GM12878 (cell line): ENCODE measurements around the gene TAMALIN. TPM values are rescaled to one million over a fixed set of nuclear protein-coding genes. Genes with fewer than 3 reads are reported as not detected.

Experiments used
- ATAC-seq: fragments of 200-7000 bp; cut with Tn5 transposase; 3 replicates; pipeline ENCODE4 v1.9.1; 2020; ENCODE audit warnings: mild to moderate bottlenecking, moderate library complexity
- BruUV-seq: library from RNA; stranded (reverse); fragments of 400-500 nt; replicated peaks from 2 replicates; lab custom pipeline; 2021; lab: Mats Ljungman, UMichigan
- CTCF ChIA-PET: fragments of 300-600 bp; sonication (Branson Sonifier 250); formaldehyde crosslinking; extraction: SDS; loops from one replicate; lab custom pipeline; 2021; ENCODE audit warnings: inconsistent platforms; lab: Yijun Ruan, JAX
- POLR2A ChIA-PET: fragments of 350-600 bp; formaldehyde crosslinking; extraction: SDS; loops from one replicate; lab custom pipeline; 2021; ENCODE audit warnings: inconsistent platforms; lab: Charles Lee
- RAD21 ChIA-PET: fragments of 300-600 bp; sonication (Branson Sonifier 250); formaldehyde crosslinking; loops from one replicate; lab custom pipeline; 2023; ENCODE audit warnings: antibody characterized with exemption; ENCODE audit not compliant: unreplicated experiment; lab: Charles Lee
- SMC1A ChIA-PET: fragments of 300-600 bp; sonication (Branson Sonifier 250); formaldehyde crosslinking; loops from one replicate; lab custom pipeline; 2023; ENCODE audit not compliant: unreplicated experiment, uncharacterized antibody; lab: Charles Lee
- DNase-seq: peaks from one replicate; pipeline ENCODE4 v3.0.0-alpha.2; 2011; ENCODE audit warnings: low read depth, low spot score
- FAIRE-seq: peaks from 3 replicates; lab custom pipeline; 2011; peaks lifted over from hg19 to GRCh38; lab: Jason Lieb, UNC
- H2AFZ ChIP-seq: 2 replicates; pipeline ENCODE4 v1.6.0; 2011; ENCODE audit warnings: low read depth, low read length, control low read depth; ENCODE audit not compliant: control insufficient read depth
- H3K27ac ChIP-seq: 2 replicates; pipeline ENCODE4 v1.5.1; 2011; ENCODE audit warnings: control low read depth; ENCODE audit not compliant: control insufficient read depth, insufficient read depth
- H3K27me3 ChIP-seq, 2 experiments: replicated peaks in 1 of 2; 2 replicates each; pipeline versions ENCODE4 v1.6.0 to v1.6.1; 2011; ENCODE audit warnings: low read length in 1 of 2; ENCODE audit not compliant: control insufficient read depth in 2 of 2, insufficient read depth in 2 of 2
- H3K36me3 ChIP-seq, 2 experiments: 2 replicates each; pipeline ENCODE4 v1.5.1; 2011; ENCODE audit warnings: low read length in 1 of 2; ENCODE audit not compliant: control insufficient read depth in 2 of 2, insufficient read depth in 2 of 2
- H3K4me1 ChIP-seq: 2 replicates; pipeline ENCODE4 v1.6.1; 2011; ENCODE audit warnings: mild to moderate bottlenecking, low read length, moderate library complexity, mixed read lengths; ENCODE audit not compliant: control insufficient read depth, insufficient read depth
- H3K4me2 ChIP-seq: 2 replicates; pipeline ENCODE4 v1.6.0; 2011; ENCODE audit warnings: control low read depth; ENCODE audit not compliant: control insufficient read depth, insufficient read depth
- H3K4me3 ChIP-seq: fragments of 200-600 bp; sonication (generic); 2 replicates; pipeline ENCODE4 v1.5.1; 2016
- H3K79me2 ChIP-seq: 2 replicates; pipeline ENCODE4 v1.6.0; 2011; ENCODE audit warnings: low read length; ENCODE audit not compliant: control insufficient read depth, insufficient read depth
- H3K9ac ChIP-seq: 2 replicates; pipeline ENCODE4 v1.8.0; 2011; ENCODE audit warnings: low read length, control low read depth, mixed read lengths; ENCODE audit not compliant: control insufficient read depth, insufficient read depth
- H3K9me3 ChIP-seq: replicated peaks from 3 replicates; pipeline ENCODE4 v1.5.1; 2011; ENCODE audit warnings: mild to moderate bottlenecking, low read length; ENCODE audit not compliant: control insufficient read depth, insufficient read depth
- H4K20me1 ChIP-seq: 2 replicates; pipeline ENCODE4 v1.6.0; 2011; ENCODE audit not compliant: control insufficient read depth, insufficient read depth
- CREB1 ChIP-seq: IDR thresholded peaks from 2 replicates; pipeline ENCODE4 v1.6.1; 2012; ENCODE audit warnings: low read depth, mild to moderate bottlenecking, inconsistent platforms
- GABPA ChIP-seq: IDR thresholded peaks from 2 replicates; pipeline ENCODE4 v1.6.1; 2014; ENCODE audit warnings: antibody characterized with exemption, low read depth, mild to moderate bottlenecking, inconsistent platforms
- IRF4 ChIP-seq: IDR thresholded peaks from 2 replicates; pipeline ENCODE4 v1.6.1; 2011; ENCODE audit warnings: low read depth, low read length
- JUND ChIP-seq: IDR thresholded peaks from 2 replicates; pipeline ENCODE4 v1.6.1; 2012; ENCODE audit warnings: low read depth, mild to moderate bottlenecking, low read length, improper control_type of control experiment, moderate library complexity
- MTA2 ChIP-seq: fragments of 450-650 bp; IDR thresholded peaks from 2 replicates; pipeline ENCODE4 v1.6.1; 2016; ENCODE audit warnings: low read depth, mild to moderate bottlenecking, moderate library complexity
- NR2C1 ChIP-seq: fragments of 450-650 bp; IDR thresholded peaks from 2 replicates; pipeline ENCODE4 v1.6.1; 2017; ENCODE audit warnings: antibody characterized with exemption, mild to moderate bottlenecking, moderate library complexity
- SREBF2 ChIP-seq: IDR thresholded peaks from 2 replicates; pipeline ENCODE4 v1.6.1; 2012; ENCODE audit warnings: mild to moderate bottlenecking, low read length
- STAT3 ChIP-seq: IDR thresholded peaks from 2 replicates; pipeline ENCODE4 v1.6.1; 2011; ENCODE audit warnings: low read depth, low read length, improper control_type of control experiment
- TAF1 ChIP-seq: IDR thresholded peaks from 2 replicates; pipeline ENCODE4 v1.6.1; 2011; ENCODE audit warnings: mild to moderate bottlenecking, low read depth, low read length, borderline replicate concordance
- TARDBP ChIP-seq: IDR thresholded peaks from 2 replicates; pipeline ENCODE4 v1.6.1; 2016; ENCODE audit warnings: borderline replicate concordance
- YBX1 ChIP-seq: fragments of 450-650 bp; IDR thresholded peaks from 2 replicates; pipeline ENCODE4 v1.6.1; 2016; ENCODE audit warnings: antibody characterized with exemption
- ZBTB40 ChIP-seq: fragments of 450-650 bp; IDR thresholded peaks from 2 replicates; pipeline ENCODE4 v1.6.1; 2016; ENCODE audit warnings: mild to moderate bottlenecking, moderate library complexity, borderline replicate concordance
- ZNF24 ChIP-seq: fragments of 450-650 bp; IDR thresholded peaks from 2 replicates; pipeline ENCODE4 v1.6.1; 2017; ENCODE audit warnings: antibody characterized with exemption, mild to moderate bottlenecking
- WGBS: methylation state at CpG from one replicate; pipeline ENCODE4 v1.1.6; 2016; ENCODE audit warnings: low lambda C conversion rate; ENCODE audit not compliant: insufficient replicate concordance, insufficient coverage; ENCODE audit errors: missing lambda C conversion rate; 5-methylcytosine and 5-hydroxymethylcytosine counted together
- in situ Hi-C: fragments of 300-500 bp; cut with MboI; formaldehyde crosslinking; loops from 9 replicates; pipeline ENCODE4 v1.14.3; 2018; ENCODE audit warnings: mixed read lengths
- intact Hi-C: fragments of 100-400 bp; cut with micrococcal nuclease; formaldehyde crosslinking; loops from one replicate; pipeline ENCODE4 v1.14.2; 2022; ENCODE audit not compliant: unreplicated experiment
- polyA plus RNA-seq, 11 experiments: library from polyadenylated mRNA; depleted of rRNA in 4 of 11; unstranded in 6 of 11; stranded (reverse) in 5 of 11; fragments of >200 nt; fragmentation: Nextera tagmentation in 4 of 11; fragmentation: Illumina TruSeq in 1 of 11; extraction: Ambion mirVana in 4 of 11; extraction: Trizol in 1 of 11; gene quantifications; 1 replicate in 1 of 11; 2 replicates in 10 of 11; pipeline versions ENCODE4 v1.2.1 to v1.2.3, GENCODE V29; 2011 to 2016; ENCODE audit warnings: inconsistent platforms in 2 of 11, missing spikeins in 2 of 11, low read depth in 1 of 11
- total RNA-seq, 4 experiments: library from RNA; depleted of rRNA in 3 of 4; stranded (reverse); fragments of >200 nt in 3 of 4; fragmentation: Illumina TruSeq in 1 of 4; extraction: Trizol in 1 of 4; gene quantifications; 2 replicates each; pipeline versions ENCODE4 v1.2.1 to v1.2.3, GENCODE V29; 2013 to 2021
- TF ChIP-seq, protein P1 (sequence below): fragments of 450-650 bp; IDR thresholded peaks from 2 replicates; pipeline ENCODE4 v1.6.1; 2017; ENCODE audit warnings: mild to moderate bottlenecking, moderate library complexity
- TF ChIP-seq, protein P2 (sequence below): fragments of 450-650 bp; IDR thresholded peaks from 2 replicates; pipeline ENCODE4 v1.6.1; 2017; ENCODE audit warnings: borderline replicate concordance

TAMALIN gene
- total and polyA plus RNA-seq, 10 of the 15 experiments (the other 5 are each of a cell fraction or from before 2014, with no cell fraction given) = 0.09 to 0.58 (median 0.19) TPM; not detected in 4

- Histone ChIP-seq H3K27me3 (peaks cover 9 to 14% of the 10 kb centered on the region in 2 experiments; a peak in 3 of 4 replicates), H3K27ac (no peak overlapping the region), H3K4me1 (peaks cover 11% of the 10 kb centered on the region), H3K4me2 (no peak overlapping the region), H3K36me3 (no peaks in the 10 kb centered on the region), H3K79me2 (no peaks in the 10 kb centered on the region), H3K9me3 (no peaks in the 10 kb centered on the region), H4K20me1 (no peaks in the 10 kb centered on the region), H3K9ac (no peak overlapping the region), H2AFZ (no peak overlapping the region), H3K4me3 (no peak overlapping the region)
- RAD21 ChIA-PET = interaction anchor here (1.1 to 6.1 kb wide), 5 partner anchors 10 to 119 kb away, joined by 3 to 131 read pairs (median 5); no protein-coding TSS in a partner anchor
- BruUV-seq = no TSS peak
- no peak for TF ChIP-seq TARDBP
- TF ChIP-seq ZBTB40 = no peak
- no peak for TF ChIP-seq STAT3
- no peak for TF ChIP-seq SREBF2
- TF ChIP-seq, protein P1, sequence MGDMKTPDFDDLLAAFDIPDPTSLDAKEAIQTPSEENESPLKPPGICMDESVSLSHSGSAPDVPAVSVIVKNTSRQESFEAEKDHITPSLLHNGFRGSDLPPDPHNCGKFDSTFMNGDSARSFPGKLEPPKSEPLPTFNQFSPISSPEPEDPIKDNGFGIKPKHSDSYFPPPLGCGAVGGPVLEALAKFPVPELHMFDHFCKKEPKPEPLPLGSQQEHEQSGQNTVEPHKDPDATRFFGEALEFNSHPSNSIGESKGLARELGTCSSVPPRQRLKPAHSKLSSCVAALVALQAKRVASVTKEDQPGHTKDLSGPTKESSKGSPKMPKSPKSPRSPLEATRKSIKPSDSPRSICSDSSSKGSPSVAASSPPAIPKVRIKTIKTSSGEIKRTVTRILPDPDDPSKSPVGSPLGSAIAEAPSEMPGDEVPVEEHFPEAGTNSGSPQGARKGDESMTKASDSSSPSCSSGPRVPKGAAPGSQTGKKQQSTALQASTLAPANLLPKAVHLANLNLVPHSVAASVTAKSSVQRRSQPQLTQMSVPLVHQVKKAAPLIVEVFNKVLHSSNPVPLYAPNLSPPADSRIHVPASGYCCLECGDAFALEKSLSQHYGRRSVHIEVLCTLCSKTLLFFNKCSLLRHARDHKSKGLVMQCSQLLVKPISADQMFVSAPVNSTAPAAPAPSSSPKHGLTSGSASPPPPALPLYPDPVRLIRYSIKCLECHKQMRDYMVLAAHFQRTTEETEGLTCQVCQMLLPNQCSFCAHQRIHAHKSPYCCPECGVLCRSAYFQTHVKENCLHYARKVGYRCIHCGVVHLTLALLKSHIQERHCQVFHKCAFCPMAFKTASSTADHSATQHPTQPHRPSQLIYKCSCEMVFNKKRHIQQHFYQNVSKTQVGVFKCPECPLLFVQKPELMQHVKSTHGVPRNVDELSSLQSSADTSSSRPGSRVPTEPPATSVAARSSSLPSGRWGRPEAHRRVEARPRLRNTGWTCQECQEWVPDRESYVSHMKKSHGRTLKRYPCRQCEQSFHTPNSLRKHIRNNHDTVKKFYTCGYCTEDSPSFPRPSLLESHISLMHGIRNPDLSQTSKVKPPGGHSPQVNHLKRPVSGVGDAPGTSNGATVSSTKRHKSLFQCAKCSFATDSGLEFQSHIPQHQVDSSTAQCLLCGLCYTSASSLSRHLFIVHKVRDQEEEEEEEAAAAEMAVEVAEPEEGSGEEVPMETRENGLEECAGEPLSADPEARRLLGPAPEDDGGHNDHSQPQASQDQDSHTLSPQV = no peak
- TF ChIP-seq YBX1 = no peak
- TF ChIP-seq TAF1 = no peak
- TF ChIP-seq CREB1 = no peak
- no peak for TF ChIP-seq MTA2
- TF ChIP-seq IRF4 = no peak
- TF ChIP-seq JUND = no peak
- no peak for TF ChIP-seq GABPA
- TF ChIP-seq, protein P2, sequence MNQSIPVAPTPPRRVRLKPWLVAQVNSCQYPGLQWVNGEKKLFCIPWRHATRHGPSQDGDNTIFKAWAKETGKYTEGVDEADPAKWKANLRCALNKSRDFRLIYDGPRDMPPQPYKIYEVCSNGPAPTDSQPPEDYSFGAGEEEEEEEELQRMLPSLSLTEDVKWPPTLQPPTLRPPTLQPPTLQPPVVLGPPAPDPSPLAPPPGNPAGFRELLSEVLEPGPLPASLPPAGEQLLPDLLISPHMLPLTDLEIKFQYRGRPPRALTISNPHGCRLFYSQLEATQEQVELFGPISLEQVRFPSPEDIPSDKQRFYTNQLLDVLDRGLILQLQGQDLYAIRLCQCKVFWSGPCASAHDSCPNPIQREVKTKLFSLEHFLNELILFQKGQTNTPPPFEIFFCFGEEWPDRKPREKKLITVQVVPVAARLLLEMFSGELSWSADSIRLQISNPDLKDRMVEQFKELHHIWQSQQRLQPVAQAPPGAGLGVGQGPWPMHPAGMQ = no peak
- TF ChIP-seq NR2C1 = no peak
- no peak for TF ChIP-seq ZNF24
- DNase-seq (no peak), ATAC-seq (no peak), FAIRE-seq (no peak)
- WGBS = 44% methylated on average over 8 of the region's 8 CpGs
- POLR2A ChIA-PET = no interaction called here
- intact Hi-C loops (no loop called here), in situ Hi-C loops (no loop called here)
- CTCF ChIA-PET = interaction anchor here (0.6 to 11.3 kb wide), 13 partner anchors 7 to 121 kb away, joined by 3 to 412 read pairs (median 5); no protein-coding TSS in a partner anchor
- SMC1A ChIA-PET = interaction anchor here (0.6 to 4.6 kb wide), 12 partner anchors 10 to 120 kb away, joined by 3 to 92 read pairs (median 4); no protein-coding TSS in a partner anchor
Measured at GRCh38 chr12:52003016-52003550, 3.7 kb upstream of the TAMALIN start.
